ENCODE data around the gene BCAP29. TPM values are rescaled to one million over a fixed set of nuclear protein-coding genes. Genes with fewer than 3 reads are reported as not detected.

The BCAP29 gene
- polyA plus RNA-seq, 1 of the 3 experiments (the other 2 are of a cell fraction): 29.2 TPM

- Histone ChIP-seq H3K9me3 (no peaks in the 10 kb centered on the region), H3K4me1 (ENCODE audit: control insufficient read depth in 1 of 2, insufficient read depth in 2 of 2, low read depth in 1 of 2, low read length in 1 of 2) (peaks cover 12 to 23% of the 10 kb centered on the region in 2 experiments; a peak in 2 of 4 replicates), H3F3A (replicated peaks; ENCODE audit: insufficient read depth) (no peaks in the 10 kb centered on the region), H3K4me3 (ENCODE audit: low read depth in 2 of 2, low read length in 1 of 2) (peak overlapping the region; percentile 77 to 98), H3K79me2 (ENCODE audit: insufficient read depth) (peaks cover 74% of the 10 kb centered on the region), H2AFZ (ENCODE audit: low read depth) (no peak overlapping the region), H3K27ac (ENCODE audit: low read depth in 2 of 2, low read length in 1 of 2) (peak overlapping the region in 1 of 2 experiments; percentile 68; a peak in 1 of 4 replicates), H3K9ac (peak overlapping the region; percentile 90), H3K4me2 (peak overlapping the region; percentile 70), H3K9me2 (no peaks in the 10 kb centered on the region), H3K36me3 (replicated peaks in 1 of 2; ENCODE audit: control insufficient read depth in 1 of 2, insufficient read depth in 2 of 2, low read length in 1 of 2) (peaks cover 43 to 46% of the 10 kb centered on the region in 2 experiments), H3K27me3 (ENCODE audit: insufficient read depth) (no peaks in the 10 kb centered on the region), H4K20me1 (ENCODE audit: insufficient read depth) (no peaks in the 10 kb centered on the region)
- DNase-seq: no peak
- TF ChIP-seq FOXM1 (IDR thresholded peaks at IDR 0.05; ENCODE audit: low read depth) (no peak), POLR2AphosphoS5 (IDR thresholded peaks at IDR 0.05; ENCODE audit: low read depth, low read length) (no peak), MXI1 (IDR thresholded peaks at IDR 0.05; ENCODE audit: low read depth, low read length) (no peak), NRF1 (IDR thresholded peaks at IDR 0.05; ENCODE audit: low read depth, low read length) (no peak)
- TF ChIP-seq, protein P1, sequence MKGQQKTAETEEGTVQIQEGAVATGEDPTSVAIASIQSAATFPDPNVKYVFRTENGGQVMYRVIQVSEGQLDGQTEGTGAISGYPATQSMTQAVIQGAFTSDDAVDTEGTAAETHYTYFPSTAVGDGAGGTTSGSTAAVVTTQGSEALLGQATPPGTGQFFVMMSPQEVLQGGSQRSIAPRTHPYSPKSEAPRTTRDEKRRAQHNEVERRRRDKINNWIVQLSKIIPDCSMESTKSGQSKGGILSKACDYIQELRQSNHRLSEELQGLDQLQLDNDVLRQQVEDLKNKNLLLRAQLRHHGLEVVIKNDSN (IDR thresholded peaks at IDR 0.05; ENCODE audit: borderline replicate concordance, low read depth): no peak
- ChIA-PET CTCF (interaction anchor here (0.8 to 1.5 kb wide), 3 partner anchors 9 to 162 kb away, joined by 3 to 4 read pairs (median 4); no protein-coding TSS in a partner anchor), POLR2A (no interaction called here)
- 75% methylated on average over 5 of the region's 5 CpGs for WGBS (ENCODE audit: low lambda C conversion rate)
These were observed 1.5 kb downstream of the BCAP29 start for GRCh38 chr7:107581387-107582013.

GRCh38 chr7:107582875-107583274, 2.8 kb downstream of the BCAP29 start:
- TF ChIP-seq JUND (IDR thresholded peaks at IDR 0.05): no peak
- TF ChIP-seq GABPA (IDR thresholded peaks at IDR 0.05; ENCODE audit: low read depth): no peak
- TF ChIP-seq, protein P2, sequence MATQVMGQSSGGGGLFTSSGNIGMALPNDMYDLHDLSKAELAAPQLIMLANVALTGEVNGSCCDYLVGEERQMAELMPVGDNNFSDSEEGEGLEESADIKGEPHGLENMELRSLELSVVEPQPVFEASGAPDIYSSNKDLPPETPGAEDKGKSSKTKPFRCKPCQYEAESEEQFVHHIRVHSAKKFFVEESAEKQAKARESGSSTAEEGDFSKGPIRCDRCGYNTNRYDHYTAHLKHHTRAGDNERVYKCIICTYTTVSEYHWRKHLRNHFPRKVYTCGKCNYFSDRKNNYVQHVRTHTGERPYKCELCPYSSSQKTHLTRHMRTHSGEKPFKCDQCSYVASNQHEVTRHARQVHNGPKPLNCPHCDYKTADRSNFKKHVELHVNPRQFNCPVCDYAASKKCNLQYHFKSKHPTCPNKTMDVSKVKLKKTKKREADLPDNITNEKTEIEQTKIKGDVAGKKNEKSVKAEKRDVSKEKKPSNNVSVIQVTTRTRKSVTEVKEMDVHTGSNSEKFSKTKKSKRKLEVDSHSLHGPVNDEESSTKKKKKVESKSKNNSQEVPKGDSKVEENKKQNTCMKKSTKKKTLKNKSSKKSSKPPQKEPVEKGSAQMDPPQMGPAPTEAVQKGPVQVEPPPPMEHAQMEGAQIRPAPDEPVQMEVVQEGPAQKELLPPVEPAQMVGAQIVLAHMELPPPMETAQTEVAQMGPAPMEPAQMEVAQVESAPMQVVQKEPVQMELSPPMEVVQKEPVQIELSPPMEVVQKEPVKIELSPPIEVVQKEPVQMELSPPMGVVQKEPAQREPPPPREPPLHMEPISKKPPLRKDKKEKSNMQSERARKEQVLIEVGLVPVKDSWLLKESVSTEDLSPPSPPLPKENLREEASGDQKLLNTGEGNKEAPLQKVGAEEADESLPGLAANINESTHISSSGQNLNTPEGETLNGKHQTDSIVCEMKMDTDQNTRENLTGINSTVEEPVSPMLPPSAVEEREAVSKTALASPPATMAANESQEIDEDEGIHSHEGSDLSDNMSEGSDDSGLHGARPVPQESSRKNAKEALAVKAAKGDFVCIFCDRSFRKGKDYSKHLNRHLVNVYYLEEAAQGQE (IDR thresholded peaks at IDR 0.05; ENCODE audit: low read depth, low read length): no peak
- no peak for TF ChIP-seq RCOR1 (IDR thresholded peaks at IDR 0.05; ENCODE audit: low read length)
- TF ChIP-seq GATA2 (CRISPR knock-in tag; IDR thresholded peaks at IDR 0.05): no peak
- TF ChIP-seq POLR2AphosphoS5 (IDR thresholded peaks at IDR 0.05; ENCODE audit: low read depth, low read length): no peak
- no peak for TF ChIP-seq FOSL2 (IDR thresholded peaks at IDR 0.05; ENCODE audit: borderline replicate concordance, low read depth)
- no peak for TF ChIP-seq RAD21 (IDR thresholded peaks at IDR 0.05; ENCODE audit: low read length)

More at GRCh38 chr7:107582875-107583274, 2.8 kb downstream of the BCAP29 start:
- H3K4me3 ChIP-seq (ENCODE audit: low read depth in 2 of 2, low read length in 1 of 2): no peak overlapping the region
- no peaks in the 10 kb centered on the region for H3K9me2 ChIP-seq
- no peaks in the 10 kb centered on the region for H3K9me3 ChIP-seq
- H3K9ac ChIP-seq: no peak overlapping the region; the same call in 1 of the 2 replicates
- no peaks in the 10 kb centered on the region for H4K20me1 ChIP-seq (ENCODE audit: insufficient read depth)
- H3K4me1 ChIP-seq (ENCODE audit: control insufficient read depth in 1 of 2, insufficient read depth in 2 of 2, low read depth in 1 of 2, low read length in 1 of 2): peaks cover 12 to 23% of the 10 kb centered on the region in 2 experiments; a peak in 2 of 4 replicates
- no peak overlapping the region for H2AFZ ChIP-seq (ENCODE audit: low read depth)
- no peaks in the 10 kb centered on the region for H3F3A ChIP-seq (replicated peaks; ENCODE audit: insufficient read depth)
- no peak for DNase-seq
- WGBS (ENCODE audit: low lambda C conversion rate): 99% methylated on average over 2 of the region's 2 CpGs
- ChIA-PET CTCF (interaction anchor here (0.6 to 1.4 kb wide), 5 partner anchors 15 to 296 kb away, joined by 3 to 4 read pairs (median 3); no protein-coding TSS in a partner anchor), POLR2A (no interaction called here)
- H3K4me2 ChIP-seq: peak overlapping the region; percentile 70; the same call in 1 of the 2 replicates
- H3K79me2 ChIP-seq (ENCODE audit: insufficient read depth): peaks cover 86% of the 10 kb centered on the region
- H3K27me3 ChIP-seq (ENCODE audit: insufficient read depth): no peaks in the 10 kb centered on the region
- 0 out of 4 replicates have a peak overlapping the region, but pooled peaks of 1 of the 2 experiments have one; percentile 6 for H3K27ac ChIP-seq (ENCODE audit: low read depth in 2 of 2, low read length in 1 of 2)
- H3K36me3 ChIP-seq (replicated peaks in 1 of 2; ENCODE audit: control insufficient read depth in 1 of 2, insufficient read depth in 2 of 2, low read length in 1 of 2): peaks cover 38 to 49% of the 10 kb centered on the region in 2 experiments
